H1 (cell line): Measurements from ENCODE around the gene SPTBN4. TPM values are rescaled to one million over a fixed set of nuclear protein-coding genes. Genes with fewer than 3 reads are reported as not detected.

ENCODE experiments used
- BRCA1 ChIP-seq: IDR thresholded peaks from 2 replicates; pipeline ENCODE4 v1.6.1; 2012; ENCODE audit warnings: low read depth, low read length, improper control_type of control experiment
- CBX5 ChIP-seq: fragments of 300-800, 300-1000 bp; sonication (generic); IDR thresholded peaks from 2 replicates; pipeline ENCODE4 v1.7.1; 2016; ENCODE audit warnings: antibody characterized with exemption, low read length, low read depth
- CBX8 ChIP-seq: fragments of 300-800, 300-1000 bp; sonication (generic); IDR thresholded peaks from 2 replicates; pipeline ENCODE4 v1.7.1; 2016; ENCODE audit warnings: low read depth, low read length, borderline replicate concordance
- CREB1 ChIP-seq: IDR thresholded peaks from 2 replicates; pipeline ENCODE4 v1.6.1; 2012; ENCODE audit warnings: inconsistent platforms
- EP300 ChIP-seq, 2 experiments: IDR thresholded peaks; 1 replicate in 1 of 2; 2 replicates in 1 of 2; pipeline ENCODE4 v1.6.1; 2011 to 2012; ENCODE audit warnings: low read depth in 2 of 2, low read length in 2 of 2, mild to moderate bottlenecking in 2 of 2, borderline replicate concordance in 1 of 2, inconsistent platforms in 1 of 2, moderate library complexity in 1 of 2
- GABPA ChIP-seq: IDR thresholded peaks from 2 replicates; pipeline ENCODE4 v1.6.1; 2011; ENCODE audit warnings: mild to moderate bottlenecking, low read length, moderate library complexity, borderline replicate concordance; ENCODE audit not compliant: insufficient read depth
- HDAC2 ChIP-seq, 2 experiments: fragments of 300-600 bp in 1 of 2; sonication (generic) in 1 of 2; IDR thresholded peaks; 2 replicates each; pipeline ENCODE4 v1.6.1; 2011 to 2012; ENCODE audit warnings: low read depth in 2 of 2, low read length in 2 of 2, mild to moderate bottlenecking in 2 of 2, moderate library complexity in 2 of 2, borderline replicate concordance in 1 of 2, inconsistent platforms in 1 of 2
- JUN ChIP-seq: IDR thresholded peaks from 2 replicates; pipeline ENCODE4 v1.6.1; 2011; ENCODE audit warnings: low read depth, mild to moderate bottlenecking, improper control_type of control experiment, low read length
- KDM1A ChIP-seq: fragments of 200-600, 300-600 bp; sonication (generic); IDR thresholded peaks from 2 replicates; pipeline ENCODE4 v1.7.1; 2016; ENCODE audit warnings: mild to moderate bottlenecking, low read length, borderline replicate concordance
- POLR2A ChIP-seq, 2 experiments: IDR thresholded peaks; 1 replicate in 1 of 2; 2 replicates in 1 of 2; pipeline ENCODE4 v1.6.1; 2011; ENCODE audit warnings: low read depth in 2 of 2, low read length in 2 of 2, mild to moderate bottlenecking in 2 of 2; ENCODE audit errors: control extremely low read depth in 1 of 2
- SRF ChIP-seq: IDR thresholded peaks from 2 replicates; pipeline ENCODE4 v1.6.1; 2011; ENCODE audit warnings: mild to moderate bottlenecking, low read depth, low read length, moderate library complexity
- SUZ12 ChIP-seq: fragments of 200-600 bp; sonication (generic); IDR thresholded peaks from 2 replicates; pipeline ENCODE4 v1.6.1; 2012; ENCODE audit warnings: mild to moderate bottlenecking, inconsistent platforms, low read length, moderate library complexity, mixed read lengths
- YY1 ChIP-seq: IDR thresholded peaks from 2 replicates; pipeline ENCODE4 v1.6.1; 2011; ENCODE audit warnings: low read depth, mild to moderate bottlenecking, low read length
- polyA plus RNA-seq, 7 experiments: library from polyadenylated mRNA; depleted of rRNA in 3 of 7; stranded (reverse) in 5 of 7; unstranded in 2 of 7; fragments of >200 nt in 5 of 7; fragments of 200-250 nt in 2 of 7; gene quantifications; 1 replicate in 5 of 7; 2 replicates in 1 of 7; 4 replicates in 1 of 7; pipeline versions ENCODE4 v1.2.1 to v1.2.3, GENCODE V29; 2011 to 2013; ENCODE audit warnings: missing spikeins in 2 of 7, mixed read lengths in 2 of 7
- total RNA-seq: library from RNA; stranded (reverse); fragmentation: NEBNext Ultra II Directional; extraction: Animal tissue kit (Norgen Biotek cat#: 25700); gene quantifications from 2 replicates; pipeline ENCODE4 v1.2.1, GENCODE V29; 2021
- TF ChIP-seq, protein P1 (sequence below): IDR thresholded peaks from 2 replicates; pipeline ENCODE4 v1.6.1; 2012; ENCODE audit warnings: inconsistent platforms

The SPTBN4 gene
- total and polyA plus RNA-seq, 2 of the 8 experiments (the other 6 are each of a cell fraction or from before 2014, with no cell fraction given): 1.9 to 3.0 TPM

DNA sequence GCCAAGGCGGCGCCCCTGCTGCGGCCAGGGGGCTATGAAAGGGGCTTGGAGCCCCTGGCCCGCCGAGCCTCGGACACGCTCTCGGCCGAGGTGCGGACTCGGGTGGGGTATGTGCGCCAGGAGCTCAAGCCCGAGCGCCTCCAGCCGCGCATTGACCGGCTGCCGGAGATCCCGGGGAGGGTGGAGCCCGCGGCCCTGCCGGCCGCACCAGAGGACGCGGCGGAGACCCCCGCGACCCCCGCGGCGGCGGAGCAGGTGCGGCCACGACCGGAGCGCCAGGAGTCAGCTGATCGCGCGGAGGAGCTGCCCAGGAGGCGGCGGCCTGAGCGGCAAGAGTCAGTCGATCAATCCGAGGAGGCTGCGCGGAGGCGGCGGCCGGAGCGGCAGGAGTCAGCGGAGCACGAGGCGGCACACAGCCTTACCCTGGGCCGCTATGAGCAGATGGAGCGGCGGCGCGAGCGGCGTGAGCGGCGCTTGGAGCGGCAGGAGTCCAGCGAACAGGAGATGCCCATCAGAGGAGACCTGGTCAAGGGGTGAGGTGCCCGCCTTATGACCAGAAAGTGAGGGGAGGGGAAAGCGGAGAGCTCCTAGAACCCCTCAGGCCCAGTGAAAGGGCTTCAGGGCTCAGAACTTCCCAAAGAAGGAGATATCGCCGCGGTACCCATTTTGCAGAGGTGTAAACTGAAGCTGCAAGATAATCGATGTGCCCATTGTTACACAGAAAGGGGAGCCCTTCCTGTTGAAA is 101.1 kb downstream of the SPTBN4 start (continued):
- TF ChIP-seq CBX8 (no peak), JUN (no peak), KDM1A (peak; percentile 43; the same call in 1 of the 2 replicates), YY1 (no peak), SUZ12 (peak; percentile 98), GABPA (no peak), POLR2A (IDR thresholded peaks at IDR 0.05; ENCODE audit: control extremely low read depth in 1 of 2, low read depth in 2 of 2, low read length in 2 of 2) (no peak), CREB1 (no peak), SRF (no peak), CBX5 (no peak), BRCA1 (no peak), HDAC2 (IDR thresholded peaks at IDR 0.05; ENCODE audit: borderline replicate concordance in 1 of 2, low read depth in 2 of 2, low read length in 2 of 2) (peak in 1 of 2 experiments; percentile 79; a peak in 1 of 4 replicates), EP300 (IDR thresholded peaks at IDR 0.05; ENCODE audit: borderline replicate concordance in 1 of 2, low read depth in 2 of 2, low read length in 2 of 2) (no peak)
- TF ChIP-seq, protein P1, sequence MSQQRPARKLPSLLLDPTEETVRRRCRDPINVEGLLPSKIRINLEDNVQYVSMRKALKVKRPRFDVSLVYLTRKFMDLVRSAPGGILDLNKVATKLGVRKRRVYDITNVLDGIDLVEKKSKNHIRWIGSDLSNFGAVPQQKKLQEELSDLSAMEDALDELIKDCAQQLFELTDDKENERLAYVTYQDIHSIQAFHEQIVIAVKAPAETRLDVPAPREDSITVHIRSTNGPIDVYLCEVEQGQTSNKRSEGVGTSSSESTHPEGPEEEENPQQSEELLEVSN: peak; percentile 78
